ENCODE measurements around the gene SKAP2.
"Not testable (repeated sequence)": the region's sequence is repeated elsewhere in the genome, so short reads cannot be mapped to it uniquely, and the experiment has no call there.

The SKAP2 gene

GRCh38 chr7:26857170-26857505, 7.3 kb downstream of the SKAP2 start:
- DNase-seq = no peak

GRCh38 chr7:26856176-26856985, 8.0 kb downstream of the SKAP2 start:
- DNase-seq = no peak

- DNase-seq = no peak
Observed at GRCh38 chr7:26854876-26855855, 9.2 kb downstream of the SKAP2 start.

- DNase-seq = peak in 1 of 2 experiments; percentile 58
Observed at GRCh38 chr7:26853788-26854393, 10.5 kb downstream of the SKAP2 start.

- no peak for DNase-seq
Observed at GRCh38 chr7:26850193-26850651, 14.2 kb downstream of the SKAP2 start.

GRCh38 chr7:26843705-26844104, 20.7 kb downstream of the SKAP2 start:
- peak in 1 of 2 experiments; percentile 26 for DNase-seq

- DNase-seq = no peak
Observed at GRCh38 chr7:26842897-26843296, 21.5 kb downstream of the SKAP2 start.

- DNase-seq = peak in 1 of 2 experiments; percentile 46
Observed at GRCh38 chr7:26841003-26841739, 23.2 kb downstream of the SKAP2 start.

GRCh38 chr7:26836793-26837192, 27.6 kb downstream of the SKAP2 start:
- DNase-seq = not testable (repeated sequence)

GRCh38 chr7:26815426-26815825, 49.0 kb downstream of the SKAP2 start:
- DNase-seq = peak; percentile 49 to 82

GRCh38 chr7:26813432-26813831, 51.0 kb downstream of the SKAP2 start:
- DNase-seq = no peak

- no peak for DNase-seq
Observed at GRCh38 chr7:26794541-26794940, 69.8 kb downstream of the SKAP2 start.

- DNase-seq = no peak
Observed at GRCh38 chr7:26792576-26792975, 71.8 kb downstream of the SKAP2 start.

GRCh38 chr7:26792006-26792405, 72.4 kb downstream of the SKAP2 start:
- no peak for DNase-seq

- DNase-seq = peak in 1 of 2 experiments; percentile 10
Observed at GRCh38 chr7:26789481-26790184, 74.8 kb downstream of the SKAP2 start.

- peak; percentile 35 to 62 for DNase-seq
Observed at GRCh38 chr7:26787701-26788100, 76.7 kb downstream of the SKAP2 start.

GRCh38 chr7:26784118-26784517, 80.3 kb downstream of the SKAP2 start:
- DNase-seq = no peak

- no peak for DNase-seq
Observed at GRCh38 chr7:26782501-26782900, 81.9 kb downstream of the SKAP2 start.

- DNase-seq = no peak
Observed at GRCh38 chr7:26779978-26780595, 84.3 kb downstream of the SKAP2 start.

GRCh38 chr7:26777385-26777784, 87.0 kb downstream of the SKAP2 start:
- peak in 1 of 2 experiments; percentile 18 for DNase-seq

- DNase-seq = no peak
Observed at GRCh38 chr7:26760501-26760900, 103.9 kb downstream of the SKAP2 start.

Data from NCI-H524 (cell line).